ENCODE data around the gene TEX11. TPM values are rescaled to one million over a fixed set of nuclear protein-coding genes. Genes with fewer than 3 reads are reported as not detected.

The TEX11 gene
- total and polyA plus RNA-seq, 4 donors = not detected

GRCh38 chrX:70505451-70505841, 403.1 kb downstream of the TEX11 start:
- 49 to 53% methylated on average over 4 of the region's 4 CpGs for WGBS, 2 donors
- no peaks in the 10 kb centered on the region for H3K4me1 ChIP-seq (ENCODE audit: control insufficient read depth in 1 of 2, insufficient read depth in 2 of 2, low read length in 2 of 2)
- no peak overlapping the region for H3K4me3 ChIP-seq (ENCODE audit: low read length in 2 of 2)
- intact Hi-C loops (cut with DNase I) = no loop called here
- no peaks in the 10 kb centered on the region for H3K27me3 ChIP-seq (ENCODE audit: control insufficient read depth in 1 of 2, insufficient read depth in 2 of 2, low read length in 1 of 2)
- DNase-seq (no peak), ATAC-seq (ENCODE audit: low FRiP score) (no peak)
- H3K9me3 ChIP-seq (ENCODE audit: control insufficient read depth, low read length) = no peaks in the 10 kb centered on the region
- no peaks in the 10 kb centered on the region for H3K36me3 ChIP-seq (ENCODE audit: control insufficient read depth in 1 of 2, insufficient read depth in 2 of 2, low read length in 1 of 2)
- no peak overlapping the region for H3K27ac ChIP-seq (ENCODE audit: low read depth in 1 of 2, low read length in 2 of 2)

- no peak overlapping the region for H3K4me3 ChIP-seq (ENCODE audit: low read length in 2 of 2)
- WGBS, 2 donors = 67 to 80% methylated on average over 6 of the region's 6 CpGs
- intact Hi-C loops (cut with DNase I) = no loop called here
- H3K27ac ChIP-seq (ENCODE audit: low read depth in 1 of 2, low read length in 2 of 2) = no peak overlapping the region
- no peaks in the 10 kb centered on the region for H3K27me3 ChIP-seq (ENCODE audit: control insufficient read depth in 1 of 2, insufficient read depth in 2 of 2, low read length in 1 of 2)
- H3K4me1 ChIP-seq (ENCODE audit: control insufficient read depth in 1 of 2, insufficient read depth in 2 of 2, low read length in 2 of 2) = no peaks in the 10 kb centered on the region
- DNase-seq (no peak), ATAC-seq (ENCODE audit: low FRiP score) (no peak)
- H3K9me3 ChIP-seq (ENCODE audit: control insufficient read depth, low read length) = no peaks in the 10 kb centered on the region
- peaks cover 0 to 2% of the 10 kb centered on the region in 2 donors for H3K36me3 ChIP-seq (ENCODE audit: control insufficient read depth in 1 of 2, insufficient read depth in 2 of 2, low read length in 1 of 2)
These were observed 403.6 kb downstream of the TEX11 start for GRCh38 chrX:70504772-70505450.

GRCh38 chrX:70500826-70501225, 407.7 kb downstream of the TEX11 start:
- no peaks in the 10 kb centered on the region for H3K4me1 ChIP-seq (ENCODE audit: control insufficient read depth in 1 of 2, insufficient read depth in 2 of 2, low read length in 2 of 2)
- DNase-seq (no peak), ATAC-seq (ENCODE audit: low FRiP score) (no peak)
- no peaks in the 10 kb centered on the region for H3K27me3 ChIP-seq (ENCODE audit: control insufficient read depth in 1 of 2, insufficient read depth in 2 of 2, low read length in 1 of 2)
- H3K9me3 ChIP-seq (ENCODE audit: control insufficient read depth, low read length) = no peaks in the 10 kb centered on the region
- 77 to 80% methylated on average over 4 of the region's 4 CpGs for WGBS, 2 donors
- intact Hi-C loops (cut with DNase I) = no loop called here
- no peak overlapping the region for H3K27ac ChIP-seq (ENCODE audit: low read depth in 1 of 2, low read length in 2 of 2)
- H3K36me3 ChIP-seq (ENCODE audit: control insufficient read depth in 1 of 2, insufficient read depth in 2 of 2, low read length in 1 of 2) = peaks cover 0 to 8% of the 10 kb centered on the region in 2 donors
- H3K4me3 ChIP-seq (ENCODE audit: low read length in 2 of 2) = no peak overlapping the region

- 71 to 85% methylated on average over 2 of the region's 2 CpGs for WGBS, 2 donors
- DNase-seq (no peak), ATAC-seq (ENCODE audit: low FRiP score) (no peak)
- no peaks in the 10 kb centered on the region for H3K4me1 ChIP-seq (ENCODE audit: control insufficient read depth in 1 of 2, insufficient read depth in 2 of 2, low read length in 2 of 2)
- H3K36me3 ChIP-seq (ENCODE audit: control insufficient read depth in 1 of 2, insufficient read depth in 2 of 2, low read length in 1 of 2) = peaks cover 0 to 8% of the 10 kb centered on the region in 2 donors
- no peak overlapping the region for H3K4me3 ChIP-seq (ENCODE audit: low read length in 2 of 2)
- H3K9me3 ChIP-seq (ENCODE audit: control insufficient read depth, low read length) = no peaks in the 10 kb centered on the region
- H3K27ac ChIP-seq (ENCODE audit: low read depth in 1 of 2, low read length in 2 of 2) = no peak overlapping the region
- no peaks in the 10 kb centered on the region for H3K27me3 ChIP-seq (ENCODE audit: control insufficient read depth in 1 of 2, insufficient read depth in 2 of 2, low read length in 1 of 2)
- intact Hi-C loops (cut with DNase I) = no loop called here
These were observed 410.4 kb downstream of the TEX11 start for GRCh38 chrX:70498129-70498528.

- Histone ChIP-seq H3K27ac (ENCODE audit: low read depth in 1 of 2, low read length in 2 of 2) (no peak overlapping the region), H3K4me1 (ENCODE audit: control insufficient read depth in 1 of 2, insufficient read depth in 2 of 2, low read length in 2 of 2) (no peaks in the 10 kb centered on the region), H3K36me3 (ENCODE audit: control insufficient read depth in 1 of 2, insufficient read depth in 2 of 2, low read length in 1 of 2) (peaks cover 0 to 8% of the 10 kb centered on the region in 2 donors), H3K27me3 (ENCODE audit: control insufficient read depth in 1 of 2, insufficient read depth in 2 of 2, low read length in 1 of 2) (no peaks in the 10 kb centered on the region), H3K9me3 (ENCODE audit: control insufficient read depth, low read length) (no peaks in the 10 kb centered on the region), H3K4me3 (ENCODE audit: low read length in 2 of 2) (no peak overlapping the region)
- WGBS, 2 donors = 71 to 91% methylated on average over 3 of the region's 3 CpGs
- ATAC-seq (ENCODE audit: low FRiP score) (no peak), DNase-seq (no peak)
- intact Hi-C loops (cut with DNase I) = no loop called here
These were observed 411.5 kb downstream of the TEX11 start for GRCh38 chrX:70497026-70497425.

GRCh38 chrX:70496491-70496890, 412.0 kb downstream of the TEX11 start:
- H3K27me3 ChIP-seq (ENCODE audit: control insufficient read depth in 1 of 2, insufficient read depth in 2 of 2, low read length in 1 of 2) = no peaks in the 10 kb centered on the region
- no peaks in the 10 kb centered on the region for H3K4me1 ChIP-seq (ENCODE audit: control insufficient read depth in 1 of 2, insufficient read depth in 2 of 2, low read length in 2 of 2)
- intact Hi-C loops (cut with DNase I) = no loop called here
- peaks cover 0 to 8% of the 10 kb centered on the region in 2 donors for H3K36me3 ChIP-seq (ENCODE audit: control insufficient read depth in 1 of 2, insufficient read depth in 2 of 2, low read length in 1 of 2)
- H3K27ac ChIP-seq (ENCODE audit: low read depth in 1 of 2, low read length in 2 of 2) = no peak overlapping the region
- 50 to 71% methylated on average over 5 of the region's 5 CpGs for WGBS, 2 donors
- ATAC-seq (ENCODE audit: low FRiP score) = no peak
- no peak overlapping the region for H3K4me3 ChIP-seq (ENCODE audit: low read length in 2 of 2)
- DNase-seq = no peak
- H3K9me3 ChIP-seq (ENCODE audit: control insufficient read depth, low read length) = no peaks in the 10 kb centered on the region

- Histone ChIP-seq H3K4me1 (ENCODE audit: control insufficient read depth in 1 of 2, insufficient read depth in 2 of 2, low read length in 2 of 2) (no peaks in the 10 kb centered on the region), H3K4me3 (ENCODE audit: low read length in 2 of 2) (no peak overlapping the region), H3K27ac (ENCODE audit: low read depth in 1 of 2, low read length in 2 of 2) (no peak overlapping the region), H3K9me3 (ENCODE audit: control insufficient read depth, low read length) (no peaks in the 10 kb centered on the region), H3K36me3 (ENCODE audit: control insufficient read depth in 1 of 2, insufficient read depth in 2 of 2, low read length in 1 of 2) (peaks cover 0 to 4% of the 10 kb centered on the region in 2 donors), H3K27me3 (ENCODE audit: control insufficient read depth in 1 of 2, insufficient read depth in 2 of 2, low read length in 1 of 2) (no peaks in the 10 kb centered on the region)
- intact Hi-C loops (cut with DNase I) = no loop called here
- DNase-seq = no peak
- 71 to 96% methylated on average over 4 of the region's 4 CpGs for WGBS, 2 donors
- ATAC-seq (ENCODE audit: low FRiP score) = no peak
These were observed 414.1 kb downstream of the TEX11 start for GRCh38 chrX:70494441-70494840.

- Histone ChIP-seq H3K27ac (ENCODE audit: low read depth in 1 of 2, low read length in 2 of 2) (no peak overlapping the region), H3K4me1 (ENCODE audit: control insufficient read depth in 1 of 2, insufficient read depth in 2 of 2, low read length in 2 of 2) (no peaks in the 10 kb centered on the region), H3K36me3 (ENCODE audit: control insufficient read depth in 1 of 2, insufficient read depth in 2 of 2, low read length in 1 of 2) (no peaks in the 10 kb centered on the region), H3K27me3 (ENCODE audit: control insufficient read depth in 1 of 2, insufficient read depth in 2 of 2, low read length in 1 of 2) (no peaks in the 10 kb centered on the region), H3K4me3 (ENCODE audit: low read length in 2 of 2) (no peak overlapping the region), H3K9me3 (ENCODE audit: control insufficient read depth, low read length) (no peaks in the 10 kb centered on the region)
- ATAC-seq (ENCODE audit: low FRiP score) = no peak
- WGBS, 2 donors = 55 to 65% methylated on average over 2 of the region's 2 CpGs
- intact Hi-C loops (cut with DNase I) = no loop called here
- DNase-seq = no peak
These were observed 419.7 kb downstream of the TEX11 start for GRCh38 chrX:70488856-70489255.

- DNase-seq (no peak), ATAC-seq (ENCODE audit: low FRiP score) (no peak)
- no peaks in the 10 kb centered on the region for H3K9me3 ChIP-seq (ENCODE audit: control insufficient read depth, low read length)
- intact Hi-C loops (cut with DNase I) = no loop called here
- no peaks in the 10 kb centered on the region for H3K27me3 ChIP-seq (ENCODE audit: control insufficient read depth in 1 of 2, insufficient read depth in 2 of 2, low read length in 1 of 2)
- WGBS, 2 donors = 76 to 85% methylated on average over 7 of the region's 7 CpGs
- no peak overlapping the region for H3K4me3 ChIP-seq (ENCODE audit: low read length in 2 of 2)
- H3K36me3 ChIP-seq (ENCODE audit: control insufficient read depth in 1 of 2, insufficient read depth in 2 of 2, low read length in 1 of 2) = no peaks in the 10 kb centered on the region
- H3K4me1 ChIP-seq (ENCODE audit: control insufficient read depth in 1 of 2, insufficient read depth in 2 of 2, low read length in 2 of 2) = no peaks in the 10 kb centered on the region
- H3K27ac ChIP-seq (ENCODE audit: low read depth in 1 of 2, low read length in 2 of 2) = no peak overlapping the region
These were observed 423.0 kb downstream of the TEX11 start for GRCh38 chrX:70485466-70485865.
